GM12891 (cell line): ENCODE data around the gene GABRE.

Source experiments
- POLR2A ChIP-seq: IDR thresholded peaks from 2 replicates; pipeline ENCODE4 v1.6.1; 2011; ENCODE audit warnings: low read depth, low read length, control low read depth
- POLR2AphosphoS5 ChIP-seq: IDR thresholded peaks from 2 replicates; pipeline ENCODE4 v1.6.1; 2011; ENCODE audit warnings: low read depth, low read length, control low read depth
- POU2F2 ChIP-seq: IDR thresholded peaks from 2 replicates; pipeline ENCODE4 v1.6.1; 2011; ENCODE audit warnings: low read depth, mild to moderate bottlenecking, control low read depth, low read length, moderate library complexity
- TAF1 ChIP-seq: IDR thresholded peaks from 2 replicates; pipeline ENCODE4 v1.6.1; 2011; ENCODE audit warnings: low read depth, low read length, control low read depth

DNA sequence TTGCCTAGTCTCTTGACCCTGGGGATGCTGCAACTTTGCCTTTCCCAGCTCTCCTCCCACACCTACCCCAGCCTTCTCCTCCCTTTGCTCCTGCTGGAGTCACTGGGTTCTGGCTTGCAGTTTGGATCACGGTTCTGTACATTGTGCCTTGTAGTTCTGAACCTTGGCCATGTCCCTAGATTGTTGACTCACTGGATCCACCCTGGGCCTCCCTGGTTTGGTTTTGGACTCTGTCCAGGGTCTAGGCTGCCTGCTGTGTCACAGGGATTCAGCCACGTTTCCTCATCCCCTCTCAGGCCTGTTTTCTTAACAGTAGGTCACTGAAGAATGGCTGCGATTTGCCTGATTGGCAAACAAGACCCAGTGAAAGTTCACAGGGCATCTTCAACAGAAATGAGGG lies 11.5 kb upstream of the GABRE start:
- TF ChIP-seq TAF1, result no peak
- no peak for TF ChIP-seq POLR2A
- TF ChIP-seq POU2F2, result no peak
- TF ChIP-seq POLR2AphosphoS5, result no peak
